Hematopoietic multipotent progenitor cell (in vitro differentiated cells): ENCODE results near the gene ATL3. TPM values are rescaled to one million over a fixed set of nuclear protein-coding genes. Genes with fewer than 3 reads are reported as not detected.
"Not testable (repeated sequence)": the region's sequence is repeated elsewhere in the genome, so short reads cannot be mapped to it uniquely, and the experiment has no call there.

ENCODE experiments used
- DNase-seq, 3 donors: peaks; one replicate each; pipeline ENCODE4 v3.0.0-alpha.2; 2011 to 2015; ENCODE audit warnings: low read depth in 2 of 3, low spot score in 2 of 3
- total RNA-seq: library from RNA; depleted of rRNA; stranded (reverse); fragments of >200 nt; gene quantifications from one replicate; pipeline ENCODE4 v1.2.3, GENCODE V29; 2012

ATL3 gene
- total RNA-seq, 1 donor: 35.3 TPM

DNA sequence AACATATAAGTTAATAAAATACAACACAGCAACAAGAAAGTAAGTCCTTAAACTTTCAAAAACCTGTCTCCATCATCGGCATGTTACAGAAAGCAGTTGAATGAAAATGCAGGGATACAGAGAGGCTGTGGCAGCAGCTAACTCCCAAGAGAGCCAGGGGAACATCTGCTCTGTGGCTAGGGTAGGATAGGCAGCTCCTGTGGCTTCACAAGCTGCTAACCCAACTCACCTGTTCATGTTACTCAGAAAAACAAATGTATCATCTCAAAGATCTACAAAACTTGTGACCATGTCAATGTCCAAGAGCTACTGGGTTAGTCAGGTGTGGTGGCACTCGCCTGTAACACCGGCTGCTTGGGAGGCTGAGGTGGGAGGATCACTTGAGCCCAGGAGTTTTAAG is 41.8 kb downstream of the ATL3 start:
- no peak for DNase-seq

DNA sequence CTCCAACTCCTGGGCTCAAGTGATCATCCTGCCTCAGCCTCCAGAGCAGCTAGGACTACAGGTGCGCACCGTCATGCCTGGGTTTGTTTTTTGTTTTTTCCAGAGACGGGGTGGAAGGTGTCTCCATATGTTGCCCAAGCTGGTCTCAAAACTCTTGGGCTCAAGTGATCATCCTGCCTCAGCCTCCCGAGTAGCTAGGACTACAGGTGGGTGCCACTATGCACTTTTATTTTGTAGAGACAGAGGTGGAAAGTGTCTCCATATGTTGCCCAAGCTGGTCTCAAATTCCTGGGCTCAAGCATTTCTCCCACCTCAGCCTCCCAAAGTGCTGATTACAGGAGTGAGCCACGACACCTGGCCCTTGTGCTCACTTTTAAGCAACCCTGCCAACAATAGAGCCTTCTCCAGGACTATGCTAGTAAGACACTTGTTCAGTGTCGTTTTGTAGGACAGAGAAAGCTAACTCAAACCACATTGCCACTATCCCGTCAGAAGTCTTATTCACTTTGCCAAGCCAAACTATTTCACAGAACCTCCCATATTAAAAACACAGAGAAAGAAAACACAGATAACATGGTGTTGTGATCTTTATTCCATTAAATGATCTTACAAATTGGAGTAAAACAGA is 47.5 kb downstream of the ATL3 start:
- no peak for DNase-seq

GRCh38 chr11:63622323-63622722 is 48.9 kb downstream of the ATL3 start:
- DNase-seq: no peak

GRCh38 chr11:63621071-63621470 is 50.1 kb downstream of the ATL3 start:
- DNase-seq: no peak

- no peak for DNase-seq
Measured at GRCh38 chr11:63619967-63620366, 51.2 kb downstream of the ATL3 start.

DNA sequence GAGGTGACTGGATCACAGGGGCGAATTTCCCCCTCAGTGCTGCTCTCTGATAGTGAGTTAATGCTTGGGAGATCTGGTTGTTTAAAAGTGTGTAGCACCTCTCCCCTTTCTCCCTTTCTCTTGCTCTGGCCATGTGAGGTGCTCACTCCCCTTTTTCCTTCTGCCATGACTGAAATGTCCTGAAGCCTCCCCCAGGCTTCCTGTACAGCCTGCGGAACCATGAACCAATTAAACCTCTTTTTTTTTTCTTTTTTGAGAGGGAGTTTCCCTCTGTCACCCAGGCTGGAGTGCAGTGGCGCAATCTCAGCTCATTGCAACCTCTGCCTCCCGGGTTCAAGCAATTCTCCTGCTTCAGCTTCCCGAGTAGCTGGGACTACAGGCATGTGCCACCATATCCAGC is 53.5 kb downstream of the ATL3 start:
- not testable (repeated sequence) for DNase-seq

- no peak for DNase-seq
Measured at GRCh38 chr11:63616953-63617352, 54.2 kb downstream of the ATL3 start.

DNA sequence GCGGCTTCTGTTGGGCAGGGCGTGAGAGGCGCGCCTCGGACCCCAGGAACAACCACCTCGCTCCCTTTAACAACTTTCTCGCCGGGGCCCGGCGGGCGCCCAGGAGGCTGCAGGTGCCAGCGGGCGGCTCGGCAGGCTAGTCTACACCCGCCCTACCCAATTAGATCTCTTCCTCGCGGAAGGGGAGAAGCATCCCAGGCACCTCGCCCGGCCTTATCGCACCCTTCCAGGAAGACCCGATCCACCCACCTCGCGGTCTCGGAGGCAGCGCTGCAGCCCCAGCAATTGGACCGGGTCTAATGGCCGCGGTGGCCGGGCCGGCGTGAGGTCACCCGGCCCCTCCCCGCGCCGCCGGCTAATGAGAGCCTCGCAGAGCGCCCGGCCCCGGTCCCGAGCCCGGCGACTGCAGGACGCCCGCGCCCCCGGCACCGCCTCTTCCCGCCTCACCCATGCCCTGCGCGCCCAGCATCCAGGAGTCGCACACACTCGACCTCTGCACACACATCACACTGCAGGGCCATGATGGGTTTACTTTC is 57.0 kb downstream of the ATL3 start, which contains the start of gene PLAAT3:
Gene PLAAT3 (minus strand): TSS at position 298 of the 536 bp plus-strand sequence. CDS start 419 bp downstream, outside the sequence.
- DNase-seq: peak in 2 of 3 donors; percentile 12 to 22

DNA sequence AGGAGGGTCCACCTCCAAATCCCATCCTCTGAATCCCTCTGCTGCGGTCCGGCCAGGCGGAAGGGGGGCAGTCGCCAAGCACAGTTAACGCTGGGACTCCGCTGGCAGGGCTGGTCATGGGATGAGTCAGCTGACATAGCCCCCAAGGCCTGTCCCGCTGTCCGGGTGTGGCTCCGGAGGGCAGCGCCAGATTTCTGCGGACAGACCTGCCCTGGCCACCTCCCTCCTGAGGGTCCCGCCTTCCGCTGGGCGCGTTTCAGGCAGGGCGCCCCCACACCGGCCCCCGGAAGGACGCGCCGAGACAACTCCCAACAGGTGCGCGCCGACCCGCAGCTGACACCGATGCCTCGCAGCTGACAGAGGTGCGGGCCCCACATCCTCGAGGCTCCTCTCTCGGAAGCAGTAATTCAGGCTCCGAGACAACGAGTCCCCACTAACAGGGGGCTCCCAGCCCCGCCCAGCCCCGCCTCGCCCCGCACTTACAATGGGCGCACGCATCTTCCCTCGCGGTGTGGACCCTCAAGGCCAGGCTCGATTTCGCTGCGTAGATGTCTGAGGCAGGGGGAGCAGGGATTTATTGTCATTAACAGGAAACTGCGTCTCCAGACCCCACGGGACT is 57.5 kb downstream of the ATL3 start:
- peak; percentile 20 to 22 (median 21) for DNase-seq

DNA sequence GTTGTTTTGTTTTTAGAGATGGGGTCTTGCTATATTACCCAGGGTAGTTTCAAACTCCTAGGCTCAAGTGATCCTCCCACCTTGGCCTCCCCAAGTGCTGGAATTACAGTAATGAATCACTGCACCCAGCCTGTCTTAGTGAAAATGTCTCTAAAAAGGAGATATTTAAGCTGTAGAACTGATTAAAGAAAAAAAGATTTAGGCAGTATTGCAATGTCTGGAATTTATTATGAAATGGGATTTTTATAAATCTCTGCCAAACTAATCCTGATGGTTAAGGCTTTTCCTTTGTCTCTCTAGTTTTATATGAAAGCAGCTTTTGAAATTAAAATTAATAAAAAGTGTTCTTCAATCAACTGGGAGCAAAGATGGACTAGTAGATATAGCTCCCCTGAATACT is 59.0 kb downstream of the ATL3 start:
- DNase-seq: no peak

- no peak for DNase-seq
Measured at GRCh38 chr11:63611395-63611747, 59.8 kb downstream of the ATL3 start.

GRCh38 chr11:63610604-63611394 is 60.4 kb downstream of the ATL3 start:
- no peak for DNase-seq

- no peak for DNase-seq
Measured at GRCh38 chr11:63609971-63610580, 61.1 kb downstream of the ATL3 start.

DNA sequence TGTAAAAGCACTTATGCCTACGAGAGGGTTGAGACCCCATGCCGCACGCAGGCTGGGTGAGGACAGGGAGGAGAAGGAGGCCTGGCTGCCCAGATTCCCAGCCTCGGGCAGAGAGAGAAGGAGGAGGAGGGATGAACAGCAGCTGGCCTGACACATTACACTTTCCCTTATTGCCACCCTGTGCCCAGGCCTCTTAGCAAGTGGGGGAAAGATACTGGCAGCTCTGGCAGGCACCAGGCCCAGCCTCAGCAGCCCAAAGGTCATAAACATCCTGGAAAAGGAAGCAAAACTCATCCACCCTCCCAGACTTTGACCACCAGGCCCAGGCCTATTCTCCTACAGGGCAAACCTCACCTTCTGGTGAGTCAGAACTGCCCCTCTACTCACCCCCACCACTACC is 61.6 kb downstream of the ATL3 start:
- no peak for DNase-seq

DNA sequence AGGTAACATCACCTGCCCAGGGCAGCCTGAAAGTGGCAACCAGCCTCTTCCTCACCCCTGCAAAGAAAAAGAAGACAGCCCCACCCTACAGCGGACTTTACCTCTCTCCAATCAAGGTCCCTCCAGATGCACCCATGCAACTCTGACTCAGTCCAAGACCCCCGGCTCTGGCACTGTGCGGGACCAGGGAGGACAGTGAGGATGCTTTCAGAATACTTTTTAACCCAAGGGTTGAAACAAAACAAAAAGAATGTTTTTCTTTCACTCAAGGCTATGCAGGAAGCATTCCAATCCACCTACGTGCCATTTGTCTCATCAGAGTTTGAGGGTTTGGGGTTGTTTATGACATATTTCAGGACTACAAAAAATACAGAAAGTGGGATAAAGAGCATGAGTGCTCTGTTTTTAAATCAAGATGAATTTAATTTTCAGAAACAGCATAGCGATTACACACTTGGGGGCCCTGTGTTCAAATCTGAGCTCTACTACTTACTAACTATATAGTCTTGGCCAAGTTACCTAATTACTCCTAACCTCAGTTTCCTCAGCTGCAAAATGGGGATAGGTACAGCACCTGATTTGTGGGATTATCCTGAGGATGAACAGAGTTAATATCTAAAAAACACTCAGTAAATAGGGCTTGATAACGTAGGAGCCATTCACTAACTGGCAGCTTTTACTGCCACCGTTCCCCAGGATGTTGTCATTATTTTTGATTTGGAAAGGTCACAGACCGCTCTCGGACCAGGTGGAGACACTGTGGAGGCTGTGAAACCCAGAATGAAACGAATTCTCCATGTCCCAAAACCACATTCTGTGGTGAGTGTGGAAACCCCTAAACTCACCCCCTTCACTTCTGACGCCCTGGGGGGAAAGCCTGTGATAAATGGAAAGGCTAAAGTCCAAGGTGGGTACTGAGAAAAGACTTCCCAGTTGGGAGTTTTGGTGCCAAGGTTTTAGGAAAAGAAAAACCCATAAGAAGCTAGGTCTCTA is 62.5 kb downstream of the ATL3 start:
- no peak for DNase-seq

- DNase-seq: no peak
Measured at GRCh38 chr11:63603180-63603518, 68.0 kb downstream of the ATL3 start.

DNA sequence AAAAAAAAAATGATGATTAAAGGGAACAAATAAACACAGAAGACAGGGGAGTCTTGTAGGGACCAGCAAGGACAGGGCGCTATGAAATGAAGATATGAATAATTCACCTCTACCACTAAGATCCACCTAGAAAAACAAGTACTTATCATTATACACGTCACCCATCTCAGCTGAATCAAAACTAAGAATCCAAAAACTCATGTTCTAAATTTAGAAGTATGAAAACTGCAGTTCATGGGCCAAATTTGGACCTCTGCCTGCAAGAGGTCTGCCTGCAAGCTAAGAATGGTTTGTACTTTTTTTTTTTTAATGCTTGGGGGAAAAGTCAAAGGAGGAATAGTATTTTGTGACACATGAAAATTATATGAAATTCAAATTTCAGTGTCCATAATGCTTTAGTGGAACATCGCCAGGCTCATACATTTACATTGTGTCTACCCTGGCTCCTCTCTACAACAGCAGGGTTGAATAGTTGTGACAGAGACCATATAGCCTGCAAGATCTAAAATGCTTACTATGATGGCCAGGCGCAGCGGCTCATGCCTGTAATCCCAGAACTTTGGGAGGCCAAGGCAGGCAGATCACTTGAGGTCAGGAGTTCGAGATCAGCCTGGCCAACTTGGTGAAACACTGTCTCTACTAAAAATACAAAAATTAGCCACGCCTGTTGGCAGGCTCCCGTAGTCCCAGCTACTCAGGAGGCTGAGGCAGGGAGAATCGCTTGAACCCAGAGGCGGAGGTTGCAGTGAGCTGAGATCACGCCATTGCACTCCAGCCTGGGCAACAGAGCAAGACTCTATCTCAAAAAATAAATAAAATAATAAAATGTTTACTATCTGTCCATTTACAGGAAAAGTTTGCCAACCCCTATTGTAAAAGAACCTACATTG is 68.6 kb downstream of the ATL3 start:
- DNase-seq: not testable (repeated sequence)

GRCh38 chr11:63599211-63600122 is 71.7 kb downstream of the ATL3 start:
- DNase-seq: no peak
